HepG2 (cell line): Measurements from ENCODE around the gene GORASP2. TPM values are rescaled to one million over a fixed set of nuclear protein-coding genes. Genes with fewer than 3 reads are reported as not detected.

Experiments
- AKAP8 ChIP-seq: sonication (generic); formaldehyde crosslinking; IDR thresholded peaks from 2 replicates; pipeline ENCODE4 v1.5.1; 2020; ENCODE audit warnings: mild to moderate bottlenecking, missing genetic modification reagents
- ARID4A ChIP-seq: sonication (generic); formaldehyde crosslinking; IDR thresholded peaks from 2 replicates; pipeline ENCODE4 v1.5.0; 2020; ENCODE audit warnings: mild to moderate bottlenecking, missing genetic modification reagents, borderline replicate concordance
- DDIT3 ChIP-seq: sonication (generic); formaldehyde crosslinking; IDR thresholded peaks from 2 replicates; pipeline ENCODE4 v1.4.0; 2020; ENCODE audit warnings: mild to moderate bottlenecking, missing genetic modification reagents
- DNMT3B ChIP-seq: conservative IDR thresholded peaks from 2 replicates; pipeline ENCODE4 v1.6.1; 2016; ENCODE audit warnings: missing biosample characterization, control low read depth
- ETV6 ChIP-seq: sonication (generic); formaldehyde crosslinking; conservative IDR thresholded peaks from 2 replicates; pipeline ENCODE4 v1.4.0; 2020; ENCODE audit warnings: missing genetic modification reagents
- FOSL1 ChIP-seq: sonication (generic); formaldehyde crosslinking; IDR thresholded peaks from 2 replicates; pipeline ENCODE4 v1.9.0; 2021; ENCODE audit warnings: missing genetic modification reagents, borderline replicate concordance
- FOXO1 ChIP-seq: sonication (generic); formaldehyde crosslinking; IDR thresholded peaks from 2 replicates; pipeline ENCODE4 v1.4.0; 2020; ENCODE audit warnings: missing genetic modification reagents
- HDAC2 ChIP-seq: sonication (generic); formaldehyde crosslinking; IDR thresholded peaks from 2 replicates; pipeline ENCODE4 v1.4.0; 2020; ENCODE audit warnings: missing genetic modification reagents
- SYNCRIP ChIP-seq: fragments of 200-400 bp; formaldehyde crosslinking; IDR thresholded peaks from 2 replicates; pipeline ENCODE4 v1.6.1; 2018; ENCODE audit warnings: mild to moderate bottlenecking, low read depth, low read length; ENCODE audit not compliant: insufficient read depth
- U2AF2 ChIP-seq: fragments of 200-400 bp; formaldehyde crosslinking; IDR thresholded peaks from 2 replicates; pipeline ENCODE4 v1.6.1; 2017; ENCODE audit warnings: low read depth, mild to moderate bottlenecking, low read length
- ZMYM3 ChIP-seq: sonication (generic); formaldehyde crosslinking; IDR thresholded peaks from 2 replicates; pipeline ENCODE4 v1.5.1; 2020; ENCODE audit warnings: mild to moderate bottlenecking, missing genetic modification reagents
- ZNF12 ChIP-seq: sonication (generic); formaldehyde crosslinking; IDR thresholded peaks from 2 replicates; pipeline ENCODE4 v1.5.0; 2020; ENCODE audit warnings: missing genetic modification reagents
- ZNF883 ChIP-seq: sonication (generic); formaldehyde crosslinking; IDR thresholded peaks from 2 replicates; pipeline ENCODE4 v1.5.1; 2020; ENCODE audit warnings: mild to moderate bottlenecking, missing genetic modification reagents; ENCODE audit errors: not compliant biosample characterization
- ZSCAN20 ChIP-seq: sonication (generic); formaldehyde crosslinking; IDR thresholded peaks from 2 replicates; pipeline ENCODE4 v1.4.0; 2020; ENCODE audit warnings: missing genetic modification reagents, mild to moderate bottlenecking, borderline replicate concordance
- polyA plus RNA-seq, 8 experiments: library from polyadenylated mRNA; depleted of rRNA in 3 of 8; stranded (reverse) in 7 of 8; unstranded in 1 of 8; fragments of >200 nt; fragmentation: Illumina TruSeq in 4 of 8; extraction: Trizol in 4 of 8; gene quantifications; 2 replicates each; pipeline versions ENCODE4 v1.2.1 to v1.2.3, GENCODE V29; 2011 to 2016; ENCODE audit warnings: low read depth in 4 of 8, missing spikeins in 1 of 8, mixed read lengths in 1 of 8; ENCODE audit not compliant: insufficient read depth in 1 of 8
- total RNA-seq, 5 experiments: library from RNA; depleted of rRNA; stranded (reverse); fragments of >200 nt; fragmentation: Illumina TruSeq; extraction: Trizol; gene quantifications; 2 replicates each; pipeline ENCODE4 v1.2.3, GENCODE V29; 2016; ENCODE audit warnings: low read depth in 1 of 5
- TF ChIP-seq, protein P1 (sequence below): sonication (generic); formaldehyde crosslinking; IDR thresholded peaks from one replicate; pipeline ENCODE4 v1.5.1; 2020; ENCODE audit warnings: mild to moderate bottlenecking, missing genetic modification reagents; ENCODE audit errors: not compliant biosample characterization

Gene GORASP2
- total and polyA plus RNA-seq, 2 of the 13 experiments (the other 11 are each of a cell fraction or from before 2014, with no cell fraction given), result 103 to 239 TPM

DNA sequence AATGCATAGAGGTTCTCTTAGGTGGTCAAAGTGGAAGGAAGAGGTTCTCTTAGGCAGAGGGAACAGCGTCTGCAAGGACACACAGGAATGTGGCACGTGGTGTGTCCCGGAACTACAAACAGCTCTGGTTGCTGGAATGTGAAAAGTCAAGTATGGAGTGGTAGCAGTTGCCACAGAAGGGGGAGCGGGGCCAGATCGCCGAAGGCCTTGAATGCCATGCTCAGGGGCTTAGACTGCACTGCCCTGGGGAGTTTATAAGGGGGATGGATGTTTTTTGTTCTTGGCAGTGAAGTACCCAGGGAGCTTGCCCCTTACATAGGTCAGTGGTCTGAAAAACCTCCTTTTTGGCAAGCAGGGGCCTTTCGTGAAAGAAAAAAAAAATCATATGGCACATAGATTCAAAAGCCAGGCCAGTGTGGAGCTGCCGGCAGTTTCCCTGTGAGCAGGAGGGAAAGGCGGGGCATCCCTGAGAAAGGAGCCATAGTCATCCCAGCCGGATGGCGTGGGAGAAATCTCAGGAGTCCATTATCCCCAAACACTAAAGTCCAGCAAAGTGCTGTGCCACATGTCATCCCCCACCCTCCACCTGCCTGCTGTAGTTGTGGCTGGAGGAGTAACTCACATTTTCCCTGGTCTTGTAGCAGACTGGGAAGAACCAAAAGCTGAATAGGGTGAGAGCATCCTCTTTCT lies 45.4 kb downstream of the GORASP2 start (continued):
- TF ChIP-seq, protein P1, sequence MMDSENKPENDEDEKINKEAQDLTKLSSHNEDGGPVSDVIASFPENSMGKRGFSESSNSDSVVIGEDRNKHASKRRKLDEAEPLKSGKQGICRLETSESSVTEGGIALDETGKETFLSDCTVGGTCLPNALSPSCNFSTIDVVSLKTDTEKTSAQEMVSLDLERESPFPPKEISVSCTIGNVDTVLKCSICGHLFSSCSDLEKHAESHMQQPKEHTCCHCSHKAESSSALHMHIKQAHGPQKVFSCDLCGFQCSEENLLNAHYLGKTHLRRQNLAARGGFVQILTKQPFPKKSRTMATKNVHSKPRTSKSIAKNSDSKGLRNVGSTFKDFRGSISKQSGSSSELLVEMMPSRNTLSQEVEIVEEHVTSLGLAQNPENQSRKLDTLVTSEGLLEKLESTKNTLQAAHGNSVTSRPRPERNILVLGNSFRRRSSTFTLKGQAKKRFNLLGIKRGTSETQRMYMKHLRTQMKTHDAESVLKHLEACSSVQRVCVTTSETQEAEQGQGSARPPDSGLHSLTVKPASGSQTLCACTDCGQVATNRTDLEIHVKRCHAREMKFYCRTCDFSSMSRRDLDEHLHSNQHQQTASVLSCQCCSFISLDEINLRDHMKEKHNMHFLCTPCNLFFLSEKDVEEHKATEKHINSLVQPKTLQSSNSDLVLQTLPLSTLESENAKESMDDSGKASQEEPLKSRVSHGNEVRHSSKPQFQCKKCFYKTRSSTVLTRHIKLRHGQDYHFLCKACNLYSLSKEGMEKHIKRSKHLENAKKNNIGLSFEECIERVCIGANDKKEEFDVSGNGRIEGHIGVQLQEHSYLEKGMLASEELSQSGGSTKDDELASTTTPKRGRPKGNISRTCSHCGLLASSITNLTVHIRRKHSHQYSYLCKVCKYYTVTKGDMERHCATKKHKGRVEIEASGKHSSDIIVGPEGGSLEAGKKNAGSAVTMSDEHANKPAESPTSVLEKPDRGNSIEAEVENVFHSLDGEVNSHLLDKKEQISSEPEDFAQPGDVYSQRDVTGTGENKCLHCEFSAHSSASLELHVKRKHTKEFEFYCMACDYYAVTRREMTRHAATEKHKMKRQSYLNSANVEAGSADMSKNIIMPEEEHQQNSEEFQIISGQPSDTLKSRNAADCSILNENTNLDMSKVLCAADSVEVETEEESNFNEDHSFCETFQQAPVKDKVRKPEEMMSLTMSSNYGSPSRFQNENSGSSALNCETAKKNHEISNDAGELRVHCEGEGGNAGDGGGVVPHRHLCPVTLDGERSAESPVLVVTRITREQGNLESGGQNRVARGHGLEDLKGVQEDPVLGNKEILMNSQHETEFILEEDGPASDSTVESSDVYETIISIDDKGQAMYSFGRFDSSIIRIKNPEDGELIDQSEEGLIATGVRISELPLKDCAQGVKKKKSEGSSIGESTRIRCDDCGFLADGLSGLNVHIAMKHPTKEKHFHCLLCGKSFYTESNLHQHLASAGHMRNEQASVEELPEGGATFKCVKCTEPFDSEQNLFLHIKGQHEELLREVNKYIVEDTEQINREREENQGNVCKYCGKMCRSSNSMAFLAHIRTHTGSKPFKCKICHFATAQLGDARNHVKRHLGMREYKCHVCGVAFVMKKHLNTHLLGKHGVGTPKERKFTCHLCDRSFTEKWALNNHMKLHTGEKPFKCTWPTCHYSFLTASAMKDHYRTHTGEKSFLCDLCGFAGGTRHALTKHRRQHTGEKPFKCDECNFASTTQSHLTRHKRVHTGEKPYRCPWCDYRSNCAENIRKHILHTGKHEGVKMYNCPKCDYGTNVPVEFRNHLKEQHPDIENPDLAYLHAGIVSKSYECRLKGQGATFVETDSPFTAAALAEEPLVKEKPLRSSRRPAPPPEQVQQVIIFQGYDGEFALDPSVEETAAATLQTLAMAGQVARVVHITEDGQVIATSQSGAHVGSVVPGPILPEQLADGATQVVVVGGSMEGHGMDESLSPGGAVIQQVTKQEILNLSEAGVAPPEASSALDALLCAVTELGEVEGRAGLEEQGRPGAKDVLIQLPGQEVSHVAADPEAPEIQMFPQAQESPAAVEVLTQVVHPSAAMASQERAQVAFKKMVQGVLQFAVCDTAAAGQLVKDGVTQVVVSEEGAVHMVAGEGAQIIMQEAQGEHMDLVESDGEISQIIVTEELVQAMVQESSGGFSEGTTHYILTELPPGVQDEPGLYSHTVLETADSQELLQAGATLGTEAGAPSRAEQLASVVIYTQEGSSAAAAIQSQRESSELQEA (CRISPR knock-in tag), result peak; percentile 77
- TF ChIP-seq ZNF12 (CRISPR knock-in tag) (no peak), DDIT3 (CRISPR knock-in tag) (peak; percentile 18; the same call in 1 of the 2 replicates), ZNF883 (CRISPR knock-in tag) (no peak), U2AF2 (no peak), SYNCRIP (no peak), ZMYM3 (peak; percentile 76), AKAP8 (CRISPR knock-in tag) (no peak), ZSCAN20 (no peak), FOXO1 (CRISPR knock-in tag) (no peak), HDAC2 (peak; percentile 45), DNMT3B (CRISPR knock-in tag) (peak; percentile 81), ETV6 (CRISPR knock-in tag) (0 out of 2 replicates have a peak, but pooled peaks have one; percentile 18), FOSL1 (CRISPR knock-in tag) (no peak), ARID4A (CRISPR knock-in tag) (peak; percentile 11; the same call in 1 of the 2 replicates)
